ENCODE results near the gene GALNTL6. TPM values are rescaled to one million over a fixed set of nuclear protein-coding genes. Genes with fewer than 3 reads are reported as not detected.

Gene GALNTL6
- total and polyA plus RNA-seq, 9 of the 15 experiments (the other 6 are each of a cell fraction or from before 2014, with no cell fraction given), result 0.18 to 0.50 (median 0.29) TPM

DNA sequence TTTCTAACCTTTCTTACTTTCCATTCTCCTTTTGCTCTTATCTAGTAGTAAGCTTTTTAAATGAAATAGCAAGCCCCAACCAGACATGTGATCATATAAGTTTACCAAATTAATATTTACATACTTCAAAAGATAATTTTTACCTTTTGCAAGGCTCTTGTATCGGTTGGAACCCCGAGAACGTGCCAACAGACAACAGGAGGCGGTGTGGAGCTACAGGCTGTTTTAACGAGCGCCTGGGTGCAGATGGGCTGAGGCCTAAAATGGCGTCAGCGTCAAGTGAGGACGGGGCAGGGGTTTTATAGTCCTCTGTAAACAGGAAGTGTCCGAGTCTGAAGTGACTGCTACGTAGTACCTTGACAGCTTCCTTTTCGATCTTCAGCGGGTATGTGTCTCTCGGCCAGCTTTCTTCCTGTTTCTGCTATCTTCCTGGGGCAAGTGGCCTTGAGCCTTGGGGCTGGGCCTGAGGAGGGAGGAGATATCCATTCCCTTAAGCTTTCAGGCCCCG, 342.7 kb downstream of the GALNTL6 start (continued):
- TF ChIP-seq, protein P1, sequence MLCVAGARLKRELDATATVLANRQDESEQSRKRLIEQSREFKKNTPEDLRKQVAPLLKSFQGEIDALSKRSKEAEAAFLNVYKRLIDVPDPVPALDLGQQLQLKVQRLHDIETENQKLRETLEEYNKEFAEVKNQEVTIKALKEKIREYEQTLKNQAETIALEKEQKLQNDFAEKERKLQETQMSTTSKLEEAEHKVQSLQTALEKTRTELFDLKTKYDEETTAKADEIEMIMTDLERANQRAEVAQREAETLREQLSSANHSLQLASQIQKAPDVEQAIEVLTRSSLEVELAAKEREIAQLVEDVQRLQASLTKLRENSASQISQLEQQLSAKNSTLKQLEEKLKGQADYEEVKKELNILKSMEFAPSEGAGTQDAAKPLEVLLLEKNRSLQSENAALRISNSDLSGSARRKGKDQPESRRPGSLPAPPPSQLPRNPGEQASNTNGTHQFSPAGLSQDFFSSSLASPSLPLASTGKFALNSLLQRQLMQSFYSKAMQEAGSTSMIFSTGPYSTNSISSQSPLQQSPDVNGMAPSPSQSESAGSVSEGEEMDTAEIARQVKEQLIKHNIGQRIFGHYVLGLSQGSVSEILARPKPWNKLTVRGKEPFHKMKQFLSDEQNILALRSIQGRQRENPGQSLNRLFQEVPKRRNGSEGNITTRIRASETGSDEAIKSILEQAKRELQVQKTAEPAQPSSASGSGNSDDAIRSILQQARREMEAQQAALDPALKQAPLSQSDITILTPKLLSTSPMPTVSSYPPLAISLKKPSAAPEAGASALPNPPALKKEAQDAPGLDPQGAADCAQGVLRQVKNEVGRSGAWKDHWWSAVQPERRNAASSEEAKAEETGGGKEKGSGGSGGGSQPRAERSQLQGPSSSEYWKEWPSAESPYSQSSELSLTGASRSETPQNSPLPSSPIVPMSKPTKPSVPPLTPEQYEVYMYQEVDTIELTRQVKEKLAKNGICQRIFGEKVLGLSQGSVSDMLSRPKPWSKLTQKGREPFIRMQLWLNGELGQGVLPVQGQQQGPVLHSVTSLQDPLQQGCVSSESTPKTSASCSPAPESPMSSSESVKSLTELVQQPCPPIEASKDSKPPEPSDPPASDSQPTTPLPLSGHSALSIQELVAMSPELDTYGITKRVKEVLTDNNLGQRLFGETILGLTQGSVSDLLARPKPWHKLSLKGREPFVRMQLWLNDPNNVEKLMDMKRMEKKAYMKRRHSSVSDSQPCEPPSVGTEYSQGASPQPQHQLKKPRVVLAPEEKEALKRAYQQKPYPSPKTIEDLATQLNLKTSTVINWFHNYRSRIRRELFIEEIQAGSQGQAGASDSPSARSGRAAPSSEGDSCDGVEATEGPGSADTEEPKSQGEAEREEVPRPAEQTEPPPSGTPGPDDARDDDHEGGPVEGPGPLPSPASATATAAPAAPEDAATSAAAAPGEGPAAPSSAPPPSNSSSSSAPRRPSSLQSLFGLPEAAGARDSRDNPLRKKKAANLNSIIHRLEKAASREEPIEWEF (CRISPR knock-in tag; IDR thresholded peaks at IDR 0.05), result no peak
- TF ChIP-seq BRD9 (IDR thresholded peaks at IDR 0.05; ENCODE audit: low read depth, partially characterized antibody) (peak; percentile 77), ZNF174 (CRISPR knock-in tag; IDR thresholded peaks at IDR 0.05) (no peak), ZBTB17 (CRISPR knock-in tag; IDR thresholded peaks at IDR 0.05) (peak; percentile 44; the same call in 1 of the 2 replicates), TAF9B (IDR thresholded peaks at IDR 0.05; ENCODE audit: partially characterized antibody) (peak; percentile 67), FOSL1 (tag; conservative IDR thresholded peaks at IDR 0.05) (no peak), KDM2B (CRISPR knock-in tag; IDR thresholded peaks at IDR 0.05) (no peak), KHSRP (IDR thresholded peaks at IDR 0.05) (no peak), ARHGAP35 (IDR thresholded peaks at IDR 0.05; ENCODE audit: partially characterized antibody) (no peak), NRF1 (conservative IDR thresholded peaks at IDR 0.05 in 1 of 2, IDR thresholded peaks at IDR 0.05 in 1 of 2) (peak in 1 of 2 experiments; percentile 40; a peak in 2 of 4 replicates), CBFA2T2 (conservative IDR thresholded peaks at IDR 0.05) (peak; percentile 32), SRSF3 (IDR thresholded peaks at IDR 0.05; ENCODE audit: insufficient read depth, low read length) (no peak), C11orf30 (IDR thresholded peaks at IDR 0.05; ENCODE audit: low read depth) (no peak), CAMTA2 (CRISPR knock-in tag; conservative IDR thresholded peaks at IDR 0.05) (no peak), TEAD4 (IDR thresholded peaks at IDR 0.05; ENCODE audit: low read length) (no peak; the same call in 1 of the 2 replicates), TEAD4 (CRISPR knock-in tag; IDR thresholded peaks at IDR 0.05; ENCODE audit: borderline replicate concordance) (no peak), MECOM (CRISPR knock-in tag; IDR thresholded peaks at IDR 0.05) (no peak), TEAD2 (tag; IDR thresholded peaks at IDR 0.05) (no peak), NFATC3 (IDR thresholded peaks at IDR 0.05) (no peak), SMAD1 (IDR thresholded peaks at IDR 0.05; ENCODE audit: low read depth, low read length, partially characterized antibody) (no peak), MCM5 (IDR thresholded peaks at IDR 0.05; ENCODE audit: low read depth) (no peak)
- TF ChIP-seq, protein P2, sequence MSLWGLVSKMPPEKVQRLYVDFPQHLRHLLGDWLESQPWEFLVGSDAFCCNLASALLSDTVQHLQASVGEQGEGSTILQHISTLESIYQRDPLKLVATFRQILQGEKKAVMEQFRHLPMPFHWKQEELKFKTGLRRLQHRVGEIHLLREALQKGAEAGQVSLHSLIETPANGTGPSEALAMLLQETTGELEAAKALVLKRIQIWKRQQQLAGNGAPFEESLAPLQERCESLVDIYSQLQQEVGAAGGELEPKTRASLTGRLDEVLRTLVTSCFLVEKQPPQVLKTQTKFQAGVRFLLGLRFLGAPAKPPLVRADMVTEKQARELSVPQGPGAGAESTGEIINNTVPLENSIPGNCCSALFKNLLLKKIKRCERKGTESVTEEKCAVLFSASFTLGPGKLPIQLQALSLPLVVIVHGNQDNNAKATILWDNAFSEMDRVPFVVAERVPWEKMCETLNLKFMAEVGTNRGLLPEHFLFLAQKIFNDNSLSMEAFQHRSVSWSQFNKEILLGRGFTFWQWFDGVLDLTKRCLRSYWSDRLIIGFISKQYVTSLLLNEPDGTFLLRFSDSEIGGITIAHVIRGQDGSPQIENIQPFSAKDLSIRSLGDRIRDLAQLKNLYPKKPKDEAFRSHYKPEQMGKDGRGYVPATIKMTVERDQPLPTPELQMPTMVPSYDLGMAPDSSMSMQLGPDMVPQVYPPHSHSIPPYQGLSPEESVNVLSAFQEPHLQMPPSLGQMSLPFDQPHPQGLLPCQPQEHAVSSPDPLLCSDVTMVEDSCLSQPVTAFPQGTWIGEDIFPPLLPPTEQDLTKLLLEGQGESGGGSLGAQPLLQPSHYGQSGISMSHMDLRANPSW (CRISPR knock-in tag; IDR thresholded peaks at IDR 0.05), result no peak
- TF ChIP-seq, protein P3, sequence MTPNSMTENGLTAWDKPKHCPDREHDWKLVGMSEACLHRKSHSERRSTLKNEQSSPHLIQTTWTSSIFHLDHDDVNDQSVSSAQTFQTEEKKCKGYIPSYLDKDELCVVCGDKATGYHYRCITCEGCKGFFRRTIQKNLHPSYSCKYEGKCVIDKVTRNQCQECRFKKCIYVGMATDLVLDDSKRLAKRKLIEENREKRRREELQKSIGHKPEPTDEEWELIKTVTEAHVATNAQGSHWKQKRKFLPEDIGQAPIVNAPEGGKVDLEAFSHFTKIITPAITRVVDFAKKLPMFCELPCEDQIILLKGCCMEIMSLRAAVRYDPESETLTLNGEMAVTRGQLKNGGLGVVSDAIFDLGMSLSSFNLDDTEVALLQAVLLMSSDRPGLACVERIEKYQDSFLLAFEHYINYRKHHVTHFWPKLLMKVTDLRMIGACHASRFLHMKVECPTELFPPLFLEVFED (CRISPR knock-in tag; conservative IDR thresholded peaks at IDR 0.05), result no peak

Data from K562 (cell line).